Hematopoietic multipotent progenitor cell treated with erythropoietin and hydrocortisone succinate and interleukin-3 and kit ligand, for 15 days (in vitro differentiated cells): Measurements from ENCODE around the gene PRAMEF7.
"Not testable (repeated sequence)": the region's sequence is repeated elsewhere in the genome, so short reads cannot be mapped to it uniquely, and the experiment has no call there.

ENCODE experiments used
- DNase-seq: peaks from one replicate; pipeline ENCODE4 v3.0.0-alpha.2; 2015; ENCODE audit warnings: low spot score

The PRAMEF7 gene

DNA sequence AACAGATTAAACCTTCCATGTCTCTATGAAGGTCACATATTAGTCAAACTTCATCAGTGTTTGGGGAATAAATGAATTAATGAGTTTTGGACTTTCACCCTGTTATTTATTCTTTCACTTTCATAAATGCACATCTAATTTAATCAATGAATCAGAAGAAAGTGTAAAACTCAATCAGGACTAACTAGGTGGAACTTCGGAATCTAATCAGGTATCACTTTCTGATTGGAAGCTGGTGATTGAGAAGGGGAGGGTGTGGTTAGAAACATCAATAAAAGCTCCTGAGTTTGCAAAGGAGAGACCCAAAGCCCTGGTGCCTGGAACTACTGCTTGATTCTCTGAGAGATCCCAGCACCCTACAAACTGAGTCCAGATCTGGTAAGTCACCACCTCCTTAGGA, at the start of gene PRAMEF7:
Gene PRAMEF7 (plus strand): TSS at position 301 of the 400 bp plus-strand sequence. CDS start 1,083 bp downstream, outside the sequence.
- not testable (repeated sequence) for DNase-seq

DNA sequence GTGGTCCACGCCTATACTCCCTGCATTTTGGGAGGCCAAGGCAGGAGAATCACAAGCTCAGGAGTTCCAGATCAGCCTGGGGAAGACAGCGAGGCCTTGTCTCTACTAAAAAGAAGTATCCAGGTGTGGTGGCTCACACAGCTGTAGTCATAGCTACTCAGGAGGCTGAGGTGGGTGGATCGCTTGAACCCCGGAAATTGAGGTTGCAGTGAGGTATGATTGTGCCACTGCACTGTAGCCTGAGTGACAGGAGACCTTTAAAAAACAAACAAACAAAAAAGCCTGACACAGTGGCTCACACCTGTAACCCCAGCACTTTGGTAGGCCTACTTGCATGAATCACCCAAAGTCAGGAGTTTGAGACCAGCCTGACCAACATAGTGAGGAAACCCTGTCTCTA, 38.0 kb upstream of the PRAMEF7 start:
- DNase-seq = not testable (repeated sequence)

DNA sequence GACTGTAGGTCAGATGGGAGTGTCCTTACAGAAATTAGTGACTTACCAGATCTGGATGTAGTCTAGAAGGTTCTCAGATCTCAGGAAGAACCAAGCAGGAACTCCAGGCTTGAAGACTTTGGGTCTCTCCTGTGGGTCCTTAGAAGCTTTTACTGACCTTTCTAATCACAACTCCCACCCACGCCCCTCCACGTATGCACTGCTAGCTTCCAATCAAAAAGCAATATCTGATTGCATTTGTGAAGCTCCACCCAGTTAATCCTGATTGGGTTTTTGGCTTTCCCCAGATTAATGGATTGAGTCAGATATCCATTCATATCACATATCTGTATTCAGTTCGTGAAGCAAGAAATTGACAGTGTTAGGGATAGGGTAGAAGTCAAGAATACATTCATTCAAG, 30.3 kb upstream of the PRAMEF7 start, which contains the start of gene PRAMEF4:
Gene PRAMEF4 (minus strand): TSS at position 101 of the 400 bp plus-strand sequence. CDS start 2,807 bp downstream, outside the sequence.
- DNase-seq = not testable (repeated sequence)

DNA sequence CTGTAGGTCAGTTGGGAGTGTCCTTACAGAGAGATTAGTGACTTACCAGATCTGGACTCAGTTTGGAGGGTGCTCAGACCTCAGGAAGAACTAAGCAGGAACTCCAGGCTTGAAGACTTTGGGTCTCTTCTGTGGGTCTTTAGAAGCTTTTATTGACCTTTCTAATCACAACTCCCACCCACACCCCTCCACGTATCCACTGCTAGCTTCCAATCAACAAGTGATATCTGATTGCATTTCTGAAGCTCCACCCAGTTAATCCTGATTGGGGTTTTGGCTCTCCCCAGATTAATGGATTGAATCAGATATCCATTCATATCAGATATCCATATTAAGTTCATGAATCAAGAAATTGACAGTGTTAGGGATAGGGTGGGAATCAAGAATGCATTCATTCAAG, 18.2 kb upstream of the PRAMEF7 start, which contains the start of gene PRAMEF10:
Gene PRAMEF10 (minus strand): TSS at position 101 of the 400 bp plus-strand sequence. CDS start 2,423 bp downstream, outside the sequence.
- DNase-seq = not testable (repeated sequence)

DNA sequence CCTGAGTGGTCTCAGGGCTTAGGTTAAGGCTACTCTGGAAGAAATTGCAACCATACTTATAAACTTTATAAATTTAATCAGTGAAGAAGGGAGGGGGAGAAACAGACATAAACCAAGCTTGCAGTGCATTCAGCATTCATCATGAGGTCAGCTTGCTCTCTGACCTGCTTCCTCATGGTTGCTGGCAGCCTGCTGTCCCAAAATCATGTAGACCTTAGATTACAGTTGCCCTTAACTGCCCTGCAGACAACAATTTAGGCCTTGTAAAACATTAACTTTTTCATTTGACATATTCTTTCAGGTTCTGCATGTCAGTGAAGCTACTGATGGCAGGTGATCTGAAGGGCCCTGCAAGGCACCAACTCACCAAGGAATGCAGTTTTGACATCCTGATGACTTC, 17.2 kb upstream of the PRAMEF7 start:
- DNase-seq = not testable (repeated sequence)

DNA sequence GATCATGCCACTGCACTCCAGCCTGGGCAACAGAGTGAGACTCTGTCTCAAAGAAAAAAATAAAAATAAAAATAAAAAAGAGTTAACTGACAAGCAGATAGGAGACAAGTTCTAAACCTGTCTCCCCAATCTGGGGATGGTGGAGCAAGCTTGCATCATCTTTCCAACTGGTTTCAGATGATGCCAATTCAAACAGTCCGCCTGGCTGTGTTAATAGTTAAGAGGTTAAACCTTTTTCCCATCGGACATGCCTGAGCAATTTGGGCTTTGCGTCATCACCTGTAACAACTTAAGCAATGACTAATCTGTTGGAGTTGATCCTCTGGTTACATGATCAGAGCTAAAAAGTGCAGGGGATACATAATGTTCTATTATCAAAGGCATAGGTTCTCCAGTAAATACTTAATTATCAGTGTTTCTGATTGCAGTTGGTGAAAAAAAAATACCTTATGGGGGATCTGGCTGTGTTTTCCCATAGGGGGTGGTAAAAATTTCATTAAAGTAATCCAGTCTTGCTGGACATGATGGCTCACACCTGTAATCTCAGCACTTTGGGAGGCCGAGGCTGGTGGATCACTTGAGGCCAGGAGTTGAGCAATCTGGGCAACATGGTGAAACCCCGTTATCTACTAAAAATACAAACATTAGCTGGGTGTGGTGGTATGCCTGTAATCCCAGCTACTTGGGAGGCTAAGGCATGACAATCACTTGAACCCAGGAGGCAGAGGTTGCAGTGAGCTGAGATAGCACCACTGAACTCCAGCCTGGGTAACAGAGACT, 12.4 kb upstream of the PRAMEF7 start:
- not testable (repeated sequence) for DNase-seq

DNA sequence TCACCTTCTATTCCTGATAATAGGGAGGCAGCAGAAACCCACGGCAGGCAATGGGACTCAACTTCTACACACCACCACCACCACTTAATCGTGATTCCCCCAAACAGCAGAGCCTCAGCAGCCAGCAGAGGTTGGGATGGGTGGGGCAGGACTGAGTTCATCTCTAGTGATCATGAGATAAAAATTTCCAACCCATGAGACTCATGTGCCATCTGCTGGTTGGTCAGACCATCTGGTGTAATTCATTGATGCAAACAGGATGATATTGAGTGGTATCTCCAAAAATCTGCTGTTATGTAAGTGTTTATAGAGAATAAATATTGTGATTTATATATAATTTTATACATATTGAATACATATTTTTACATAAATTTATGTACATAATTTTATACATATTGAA, 5.3 kb downstream of the PRAMEF7 start:
- DNase-seq = not testable (repeated sequence)

DNA sequence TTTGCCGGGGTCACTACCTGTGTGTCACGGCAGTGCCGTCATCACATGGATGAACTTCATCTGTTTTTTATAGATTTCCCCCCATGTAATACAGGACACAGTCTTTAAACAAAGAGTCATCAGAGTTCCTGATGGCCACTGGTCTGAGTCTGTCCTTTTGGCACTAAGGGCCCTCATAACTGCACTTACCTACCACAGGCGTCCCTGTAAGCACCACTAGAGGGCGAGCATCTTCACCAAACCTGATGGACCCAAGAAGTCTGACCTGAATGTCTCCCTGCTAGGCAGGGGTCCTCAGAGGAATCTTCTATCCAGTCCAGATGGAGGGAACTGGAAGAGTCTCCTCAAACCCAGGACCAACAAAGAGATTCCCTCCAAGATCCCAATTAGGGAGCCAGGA, 8.0 kb downstream of the PRAMEF7 start:
- not testable (repeated sequence) for DNase-seq

DNA sequence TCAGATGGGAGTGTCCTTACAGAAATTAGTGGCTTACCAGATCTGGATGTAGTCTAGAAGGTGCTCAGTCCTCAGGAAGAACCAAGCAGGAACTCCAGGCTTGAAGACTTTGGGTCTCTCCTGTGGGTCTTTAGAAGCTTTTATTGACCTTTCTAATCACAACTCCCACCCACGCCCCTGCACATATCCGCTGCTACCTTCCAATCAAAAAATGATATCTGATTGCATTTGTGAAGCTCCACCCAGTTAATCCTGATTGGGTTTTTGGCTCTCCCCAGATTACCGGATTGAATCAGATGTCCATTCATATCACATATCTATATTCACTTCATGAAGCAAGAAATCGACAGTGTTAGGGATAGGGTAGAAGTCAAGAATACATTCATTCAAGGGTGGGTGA, 31.1 kb downstream of the PRAMEF7 start, which contains the start of gene PRAMEF6:
Gene PRAMEF6 (minus strand): TSS at position 101 of the 400 bp plus-strand sequence. CDS start 5,062 bp downstream, outside the sequence.
- not testable (repeated sequence) for DNase-seq
